Measurements from ENCODE around the gene PDSS1.

The PDSS1 gene

DNA sequence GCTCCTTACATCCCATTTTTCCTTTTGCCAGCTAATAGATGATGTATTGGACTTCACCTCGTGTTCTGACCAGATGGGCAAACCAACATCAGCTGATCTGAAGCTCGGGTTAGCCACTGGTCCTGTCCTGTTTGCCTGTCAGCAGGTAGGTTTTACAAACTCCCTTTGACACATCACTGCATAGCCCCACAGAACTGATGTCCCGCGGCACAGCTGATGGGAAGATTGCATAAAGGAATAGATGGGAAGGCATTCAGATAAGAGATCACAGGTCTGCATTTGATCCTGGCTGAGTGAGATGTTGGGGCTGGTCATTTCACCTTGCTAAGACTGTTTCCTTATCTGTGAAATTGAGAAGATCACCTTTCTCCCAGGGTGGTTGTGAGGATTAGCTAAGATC is 37.9 kb downstream of the PDSS1 start:
- peaks cover 4% of the 10 kb centered on the region for H3K36me3 ChIP-seq (ENCODE audit: control insufficient read depth, insufficient read depth, low read length)
- 92 to 95% methylated on average over 4 of the region's 4 CpGs for WGBS, 2 experiments

DNA sequence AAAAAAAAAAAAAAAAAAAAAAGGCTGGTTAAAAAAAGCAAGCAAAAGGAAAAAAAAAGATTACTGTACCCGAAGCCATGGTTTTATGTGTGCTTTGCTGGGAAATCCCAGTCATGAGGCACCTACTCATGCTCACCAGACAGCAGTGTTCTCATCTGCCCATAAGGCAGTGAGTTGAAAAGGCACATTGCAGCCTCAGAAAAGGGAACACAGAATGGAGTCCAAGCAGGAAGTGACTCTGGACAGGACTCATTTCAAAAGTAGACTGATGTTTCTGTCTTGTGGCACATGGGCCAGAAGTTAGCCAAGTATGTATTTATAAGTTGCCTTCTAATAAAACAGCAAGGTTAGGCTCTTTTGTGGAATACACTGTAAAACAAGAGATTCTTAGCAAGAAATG is 40.2 kb downstream of the PDSS1 start:
- Histone ChIP-seq H3K4me1 (ENCODE audit: control insufficient read depth, insufficient read depth, low read length) (peaks cover 12% of the 10 kb centered on the region), H3K27me3 (ENCODE audit: control insufficient read depth, insufficient read depth, low read length, poor library complexity, severe bottlenecking) (no peaks in the 10 kb centered on the region), H3K27ac (ENCODE audit: insufficient read depth, low read depth, low read length, poor library complexity, severe bottlenecking) (no peak overlapping the region), H3K4me3 (ENCODE audit: insufficient read depth, low read depth, low read length) (no peak overlapping the region), H3K36me3 (ENCODE audit: control insufficient read depth, insufficient read depth, low read length) (peaks cover 4% of the 10 kb centered on the region), H3K9me3 (ENCODE audit: control insufficient read depth, low read length) (no peaks in the 10 kb centered on the region)
- WGBS, 2 experiments: 93 to 95% methylated on average over 1 of the region's 1 CpG

More for the DNA sequence above, 37.9 kb downstream of the PDSS1 start:
- H3K4me3 ChIP-seq (ENCODE audit: insufficient read depth, low read depth, low read length): no peak overlapping the region
- H3K4me1 ChIP-seq (ENCODE audit: control insufficient read depth, insufficient read depth, low read length): peaks cover 12% of the 10 kb centered on the region
- H3K27me3 ChIP-seq (ENCODE audit: control insufficient read depth, insufficient read depth, low read length, poor library complexity, severe bottlenecking): no peaks in the 10 kb centered on the region
- no peaks in the 10 kb centered on the region for H3K9me3 ChIP-seq (ENCODE audit: control insufficient read depth, low read length)
- H3K27ac ChIP-seq (ENCODE audit: insufficient read depth, low read depth, low read length, poor library complexity, severe bottlenecking): no peak overlapping the region

DNA sequence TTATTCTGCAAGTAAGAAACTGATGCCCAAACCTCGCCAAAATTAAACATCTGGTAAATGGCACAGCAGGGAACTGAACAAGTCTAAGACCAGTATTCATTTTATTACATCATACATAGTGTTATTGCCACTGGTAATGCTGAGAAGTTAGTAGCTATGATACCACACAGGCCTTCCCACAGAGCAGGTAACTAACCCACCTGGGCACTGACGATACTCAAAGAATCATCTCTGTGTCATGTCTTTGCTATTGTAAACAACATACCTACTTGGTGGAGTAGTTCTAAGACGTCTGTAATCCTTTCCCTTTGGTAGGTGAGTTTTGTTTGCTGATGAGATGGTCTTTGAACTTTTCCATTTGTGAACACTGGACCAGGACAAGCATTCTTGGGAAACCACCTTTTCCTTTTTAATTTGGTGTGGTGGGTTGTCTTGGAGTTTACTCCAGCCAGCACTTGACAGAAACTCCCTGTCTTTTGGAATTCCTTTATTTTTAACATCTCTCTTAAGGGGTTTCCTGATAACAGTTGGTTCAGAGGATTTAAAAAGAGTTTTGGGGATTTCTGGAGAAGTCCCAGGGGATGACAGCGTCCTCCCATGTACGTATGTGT is 40.9 kb downstream of the PDSS1 start:
- no peak overlapping the region for H3K27ac ChIP-seq (ENCODE audit: insufficient read depth, low read depth, low read length, poor library complexity, severe bottlenecking)
- peaks cover 12% of the 10 kb centered on the region for H3K4me1 ChIP-seq (ENCODE audit: control insufficient read depth, insufficient read depth, low read length)
- 90 to 92% methylated on average over 4 of the region's 5 CpGs for WGBS, 2 experiments
- no peak overlapping the region for H3K4me3 ChIP-seq (ENCODE audit: insufficient read depth, low read depth, low read length)
- H3K9me3 ChIP-seq (ENCODE audit: control insufficient read depth, low read length): no peaks in the 10 kb centered on the region
- H3K36me3 ChIP-seq (ENCODE audit: control insufficient read depth, insufficient read depth, low read length): peaks cover 10% of the 10 kb centered on the region
- no peaks in the 10 kb centered on the region for H3K27me3 ChIP-seq (ENCODE audit: control insufficient read depth, insufficient read depth, low read length, poor library complexity, severe bottlenecking)

- 89 to 91% methylated on average over 5 to 6 of the region's 6 CpGs for WGBS, 2 experiments
Observed at GRCh38 chr10:26739071-26739631, 41.6 kb downstream of the PDSS1 start.

DNA sequence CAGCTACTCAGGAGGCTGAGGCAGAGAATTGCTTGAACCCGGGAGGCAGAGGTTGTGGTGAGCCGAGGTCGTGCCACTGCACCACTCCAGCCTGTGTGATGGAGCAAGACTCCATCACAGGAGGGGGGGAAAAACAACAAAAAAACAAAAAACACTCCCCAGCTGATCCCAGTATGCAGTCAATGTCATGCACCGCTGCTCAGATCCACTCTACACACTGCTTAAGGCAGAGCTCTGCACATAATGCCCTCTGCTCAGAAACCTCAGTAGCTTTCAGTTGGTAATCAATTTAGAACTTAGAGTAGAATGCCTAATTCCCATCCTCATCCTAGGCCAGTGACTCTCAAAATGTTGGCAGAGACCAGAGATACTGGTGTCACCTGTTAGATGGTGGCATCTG is 43.9 kb downstream of the PDSS1 start:
- H3K4me3 ChIP-seq (ENCODE audit: insufficient read depth, low read depth, low read length): no peak overlapping the region
- H3K36me3 ChIP-seq (ENCODE audit: control insufficient read depth, insufficient read depth, low read length): peaks cover 13% of the 10 kb centered on the region

More at GRCh38 chr10:26739071-26739631, 41.6 kb downstream of the PDSS1 start:
- Histone ChIP-seq H3K4me3 (ENCODE audit: insufficient read depth, low read depth, low read length) (no peak overlapping the region), H3K27ac (ENCODE audit: insufficient read depth, low read depth, low read length, poor library complexity, severe bottlenecking) (no peak overlapping the region), H3K36me3 (ENCODE audit: control insufficient read depth, insufficient read depth, low read length) (peaks cover 14% of the 10 kb centered on the region), H3K9me3 (ENCODE audit: control insufficient read depth, low read length) (no peaks in the 10 kb centered on the region), H3K27me3 (ENCODE audit: control insufficient read depth, insufficient read depth, low read length, poor library complexity, severe bottlenecking) (no peaks in the 10 kb centered on the region), H3K4me1 (ENCODE audit: control insufficient read depth, insufficient read depth, low read length) (peaks cover 7% of the 10 kb centered on the region)

DNA sequence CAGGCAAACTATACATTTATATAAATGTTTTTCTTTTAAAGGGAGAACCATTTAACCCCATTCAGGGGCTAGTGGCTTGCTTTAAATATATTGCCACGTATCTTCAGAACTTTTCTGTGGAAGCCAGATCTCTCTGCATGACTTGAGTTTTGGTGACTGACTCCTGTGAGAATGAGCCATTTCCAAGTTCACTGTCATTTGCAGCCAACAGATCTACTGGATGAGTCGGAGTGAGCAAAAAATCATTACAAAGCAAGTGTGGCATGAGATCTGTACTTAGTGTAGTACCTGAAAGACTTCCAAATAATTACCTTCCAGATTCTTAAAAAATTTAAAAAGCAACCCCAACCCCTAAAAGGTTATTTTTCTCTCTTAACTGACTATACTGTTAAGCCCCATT is 45.6 kb downstream of the PDSS1 start:
- peaks cover 10% of the 10 kb centered on the region for H3K36me3 ChIP-seq (ENCODE audit: control insufficient read depth, insufficient read depth, low read length)

More for the DNA sequence above, 43.9 kb downstream of the PDSS1 start:
- 94 to 97% methylated on average over 4 of the region's 4 CpGs for WGBS, 2 experiments
- Histone ChIP-seq H3K27ac (ENCODE audit: insufficient read depth, low read depth, low read length, poor library complexity, severe bottlenecking) (no peak overlapping the region), H3K27me3 (ENCODE audit: control insufficient read depth, insufficient read depth, low read length, poor library complexity, severe bottlenecking) (no peaks in the 10 kb centered on the region), H3K4me1 (ENCODE audit: control insufficient read depth, insufficient read depth, low read length) (no peaks in the 10 kb centered on the region), H3K9me3 (ENCODE audit: control insufficient read depth, low read length) (no peaks in the 10 kb centered on the region)

GRCh38 chr10:26743841-26744240 is 46.3 kb downstream of the PDSS1 start:
- Histone ChIP-seq H3K4me1 (ENCODE audit: control insufficient read depth, insufficient read depth, low read length) (no peaks in the 10 kb centered on the region), H3K27ac (ENCODE audit: insufficient read depth, low read depth, low read length, poor library complexity, severe bottlenecking) (no peak overlapping the region), H3K9me3 (ENCODE audit: control insufficient read depth, low read length) (no peaks in the 10 kb centered on the region), H3K27me3 (ENCODE audit: control insufficient read depth, insufficient read depth, low read length, poor library complexity, severe bottlenecking) (no peaks in the 10 kb centered on the region), H3K4me3 (ENCODE audit: insufficient read depth, low read depth, low read length) (no peak overlapping the region), H3K36me3 (ENCODE audit: control insufficient read depth, insufficient read depth, low read length) (peaks cover 10% of the 10 kb centered on the region)
- no CpG with 5 or more reads among the region's 1 CpG for WGBS, 2 experiments

More for the DNA sequence above, 45.6 kb downstream of the PDSS1 start:
- 89 to 92% methylated on average over 2 of the region's 2 CpGs for WGBS, 2 experiments
- no peak overlapping the region for H3K27ac ChIP-seq (ENCODE audit: insufficient read depth, low read depth, low read length, poor library complexity, severe bottlenecking)
- H3K27me3 ChIP-seq (ENCODE audit: control insufficient read depth, insufficient read depth, low read length, poor library complexity, severe bottlenecking): no peaks in the 10 kb centered on the region
- H3K4me3 ChIP-seq (ENCODE audit: insufficient read depth, low read depth, low read length): no peak overlapping the region
- no peaks in the 10 kb centered on the region for H3K4me1 ChIP-seq (ENCODE audit: control insufficient read depth, insufficient read depth, low read length)
- H3K9me3 ChIP-seq (ENCODE audit: control insufficient read depth, low read length): no peaks in the 10 kb centered on the region

GRCh38 chr10:26746061-26746460 is 48.6 kb downstream of the PDSS1 start:
- Histone ChIP-seq H3K9me3 (ENCODE audit: control insufficient read depth, low read length) (no peaks in the 10 kb centered on the region), H3K4me1 (ENCODE audit: control insufficient read depth, insufficient read depth, low read length) (no peaks in the 10 kb centered on the region), H3K4me3 (ENCODE audit: insufficient read depth, low read depth, low read length) (no peak overlapping the region), H3K27me3 (ENCODE audit: control insufficient read depth, insufficient read depth, low read length, poor library complexity, severe bottlenecking) (no peaks in the 10 kb centered on the region), H3K36me3 (ENCODE audit: control insufficient read depth, insufficient read depth, low read length) (peaks cover 10% of the 10 kb centered on the region), H3K27ac (ENCODE audit: insufficient read depth, low read depth, low read length, poor library complexity, severe bottlenecking) (no peak overlapping the region)
- 88 to 92% methylated on average over 5 of the region's 5 CpGs for WGBS, 2 experiments

DNA sequence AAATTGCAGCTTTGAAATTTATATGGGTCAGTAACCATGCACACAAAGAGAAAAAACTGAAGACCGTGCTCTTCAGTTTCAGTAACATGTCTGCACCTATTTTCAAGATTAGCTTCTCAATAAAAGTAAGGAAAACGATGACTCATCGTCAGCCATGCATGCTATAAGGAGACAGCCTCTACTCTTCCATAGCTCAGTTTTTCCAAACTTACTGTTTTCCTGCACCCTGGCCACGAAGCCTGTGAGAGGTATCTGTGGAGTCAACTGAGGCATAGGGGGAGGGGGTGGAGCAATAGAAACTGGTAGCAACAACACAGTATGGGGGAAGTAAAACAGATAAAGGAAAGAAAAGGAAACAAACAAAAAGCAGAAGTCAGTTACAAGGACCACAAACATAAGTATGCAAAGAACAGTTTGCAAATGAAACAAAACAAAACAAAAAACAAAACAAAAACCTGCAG is 58.0 kb downstream of the PDSS1 start:
- Histone ChIP-seq H3K4me1 (ENCODE audit: control insufficient read depth, insufficient read depth, low read length) (no peaks in the 10 kb centered on the region), H3K36me3 (ENCODE audit: control insufficient read depth, insufficient read depth, low read length) (no peaks in the 10 kb centered on the region), H3K9me3 (ENCODE audit: control insufficient read depth, low read length) (no peaks in the 10 kb centered on the region), H3K27ac (ENCODE audit: insufficient read depth, low read depth, low read length, poor library complexity, severe bottlenecking) (no peak overlapping the region), H3K27me3 (ENCODE audit: control insufficient read depth, insufficient read depth, low read length, poor library complexity, severe bottlenecking) (no peaks in the 10 kb centered on the region), H3K4me3 (ENCODE audit: insufficient read depth, low read depth, low read length) (no peak overlapping the region)
- WGBS, 2 experiments: 36 to 45% methylated on average over 4 of the region's 4 CpGs

- H3K4me1 ChIP-seq (ENCODE audit: control insufficient read depth, insufficient read depth, low read length): no peaks in the 10 kb centered on the region
- H3K9me3 ChIP-seq (ENCODE audit: control insufficient read depth, low read length): no peaks in the 10 kb centered on the region
- H3K27me3 ChIP-seq (ENCODE audit: control insufficient read depth, insufficient read depth, low read length, poor library complexity, severe bottlenecking): no peaks in the 10 kb centered on the region
- no peaks in the 10 kb centered on the region for H3K36me3 ChIP-seq (ENCODE audit: control insufficient read depth, insufficient read depth, low read length)
- peak overlapping the region; percentile 2 for H3K27ac ChIP-seq (ENCODE audit: insufficient read depth, low read depth, low read length, poor library complexity, severe bottlenecking)
- WGBS, 2 experiments: 38 to 43% methylated on average over 4 of the region's 4 CpGs
- H3K4me3 ChIP-seq (ENCODE audit: insufficient read depth, low read depth, low read length): no peak overlapping the region
Observed at GRCh38 chr10:26759008-26759407, 61.5 kb downstream of the PDSS1 start.
